ENCODE measurements around the gene YBX1.
"Not testable (repeated sequence)": the region's sequence is repeated elsewhere in the genome, so short reads cannot be mapped to it uniquely, and the experiment has no call there.

The YBX1 gene

DNA sequence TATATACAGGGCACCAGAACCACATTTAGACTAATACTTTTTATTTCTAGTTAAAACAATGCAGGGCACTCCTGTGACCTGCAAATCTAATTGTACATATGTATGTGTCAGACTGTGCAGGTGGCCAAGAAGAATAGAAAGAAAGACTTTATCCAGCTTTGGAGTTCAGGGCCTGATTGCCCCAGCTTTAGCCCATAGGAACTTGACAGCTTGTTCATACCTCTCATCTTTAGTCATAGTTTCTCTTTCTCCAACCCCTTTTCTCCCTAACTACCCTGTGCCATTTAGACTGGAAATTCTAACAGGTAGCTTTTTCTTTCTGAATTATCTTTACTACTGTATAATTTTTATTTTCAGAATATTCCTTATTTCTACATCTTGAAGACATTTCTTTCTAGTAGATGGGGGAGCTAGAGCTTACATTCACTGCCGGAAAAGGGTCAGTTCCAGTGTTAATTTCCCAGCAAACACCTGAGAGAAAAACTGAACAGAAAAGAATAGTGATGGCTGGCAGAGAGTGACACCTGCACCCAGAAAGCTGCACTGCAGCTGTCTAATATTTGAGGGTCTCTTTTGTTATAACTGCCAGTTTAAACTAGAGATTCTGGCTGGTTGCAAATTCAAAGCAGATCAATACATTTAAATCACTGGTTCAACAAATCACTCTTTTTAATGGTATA is 8.4 kb downstream of the YBX1 start:
- DNase-seq: no peak

DNA sequence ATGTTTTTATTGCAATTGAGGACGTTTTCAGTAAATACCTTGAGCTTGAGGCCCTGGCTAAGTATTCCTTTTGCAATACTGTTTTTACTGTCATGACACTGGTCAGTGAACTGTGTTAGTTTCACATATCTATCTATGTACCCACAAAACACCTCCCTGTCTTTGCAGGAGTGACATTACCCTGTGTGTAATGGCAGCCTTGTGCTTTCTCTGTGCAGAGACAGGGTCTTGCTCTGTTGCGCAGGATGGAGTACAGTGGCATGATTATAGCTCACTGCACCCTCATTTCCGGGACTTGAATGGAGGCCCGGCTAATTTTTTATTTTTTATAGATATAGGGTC is 8.9 kb downstream of the YBX1 start:
- DNase-seq: no peak

DNA sequence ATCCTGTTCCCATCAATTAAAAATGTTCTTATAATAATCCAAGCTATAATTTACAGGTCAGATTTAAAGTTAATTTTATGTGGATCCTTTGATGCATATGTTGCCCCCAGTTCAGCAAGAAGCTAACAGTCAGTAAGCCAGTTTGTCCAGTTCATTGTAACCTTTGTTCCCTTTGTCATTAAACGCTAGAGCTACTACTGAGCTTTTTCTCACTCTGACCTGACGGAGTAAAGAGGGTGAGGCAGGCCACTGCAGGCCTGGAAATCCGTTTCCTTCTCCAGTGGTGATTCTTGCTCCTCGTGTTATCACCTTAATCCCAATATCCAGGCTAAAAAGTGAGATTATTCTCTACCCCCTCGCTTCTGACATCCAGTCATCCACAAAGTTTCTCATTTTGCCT is 10.2 kb downstream of the YBX1 start:
- DNase-seq: no peak

DNA sequence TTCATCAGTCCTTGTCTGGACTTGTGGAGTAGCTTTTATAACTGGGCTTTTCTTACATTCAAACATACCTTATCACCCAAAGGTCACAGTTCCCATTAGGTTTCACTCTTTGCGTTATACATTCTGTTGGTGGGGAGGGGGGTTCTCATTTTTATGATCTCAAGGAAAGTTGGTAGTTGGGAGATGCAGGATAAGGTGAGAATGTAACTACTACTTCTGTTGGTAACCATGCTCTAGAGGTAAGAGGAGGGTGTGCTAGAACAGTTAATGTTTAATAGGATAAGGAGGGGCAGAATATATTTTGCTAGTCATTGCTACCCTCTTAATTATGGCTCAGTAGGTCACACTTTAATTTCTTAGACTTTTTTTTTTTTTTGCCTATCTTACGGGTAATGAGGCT is 10.7 kb downstream of the YBX1 start:
- no peak for DNase-seq

DNA sequence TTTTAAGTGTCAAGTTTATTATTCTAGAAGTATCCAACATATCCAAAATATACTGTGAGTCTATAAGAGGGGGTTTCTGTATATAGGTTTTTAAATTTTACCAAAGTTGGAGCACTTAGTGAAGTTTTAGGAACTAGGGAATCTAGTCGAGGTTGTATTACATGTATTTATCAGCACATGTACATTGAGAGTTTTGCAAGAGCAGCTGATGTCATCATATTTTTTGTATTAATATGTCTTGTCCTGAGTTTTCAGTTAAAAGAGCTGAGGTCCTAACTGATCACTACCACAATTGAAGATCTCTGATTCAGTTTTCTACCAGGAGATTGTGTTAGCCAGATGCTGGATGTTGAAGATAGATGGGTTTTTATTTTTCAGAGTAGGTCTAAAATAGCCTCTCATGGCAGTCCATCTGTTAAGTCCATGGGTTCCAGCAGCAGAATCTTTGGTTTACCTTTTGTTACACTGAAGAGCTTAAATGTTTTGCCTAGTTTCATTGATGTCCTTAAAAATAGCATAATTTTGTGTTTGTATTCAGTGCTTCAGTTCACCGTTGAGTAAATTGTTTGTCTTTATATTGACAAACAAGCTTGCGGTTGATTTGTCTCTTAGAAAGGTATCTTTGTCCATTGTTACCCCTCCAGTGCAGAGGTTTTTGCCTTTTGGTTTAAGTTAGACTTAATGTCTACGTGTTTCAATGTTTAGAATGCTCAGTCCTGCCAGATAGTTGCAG is 16.0 kb downstream of the YBX1 start:
- DNase-seq: no peak

DNA sequence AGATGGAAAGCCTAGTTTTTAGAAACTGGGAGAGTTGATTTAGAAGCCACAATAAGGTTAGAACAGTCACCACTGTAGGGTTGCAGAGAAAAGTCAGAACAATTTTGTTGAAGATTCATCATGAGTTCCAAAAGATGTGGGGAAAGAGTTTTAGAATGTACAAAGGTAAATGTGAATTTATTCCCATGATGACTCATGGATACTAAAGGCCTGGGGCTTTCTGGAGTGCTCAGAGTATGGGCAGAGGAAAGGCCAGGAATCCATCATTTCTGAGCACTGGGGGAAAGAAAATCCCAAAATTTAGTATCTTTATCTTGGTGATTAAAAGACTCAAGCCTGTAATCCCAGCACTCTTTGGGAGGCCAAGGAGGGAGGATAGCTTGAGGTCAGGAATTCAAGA is 17.8 kb downstream of the YBX1 start:
- DNase-seq: no peak

DNA sequence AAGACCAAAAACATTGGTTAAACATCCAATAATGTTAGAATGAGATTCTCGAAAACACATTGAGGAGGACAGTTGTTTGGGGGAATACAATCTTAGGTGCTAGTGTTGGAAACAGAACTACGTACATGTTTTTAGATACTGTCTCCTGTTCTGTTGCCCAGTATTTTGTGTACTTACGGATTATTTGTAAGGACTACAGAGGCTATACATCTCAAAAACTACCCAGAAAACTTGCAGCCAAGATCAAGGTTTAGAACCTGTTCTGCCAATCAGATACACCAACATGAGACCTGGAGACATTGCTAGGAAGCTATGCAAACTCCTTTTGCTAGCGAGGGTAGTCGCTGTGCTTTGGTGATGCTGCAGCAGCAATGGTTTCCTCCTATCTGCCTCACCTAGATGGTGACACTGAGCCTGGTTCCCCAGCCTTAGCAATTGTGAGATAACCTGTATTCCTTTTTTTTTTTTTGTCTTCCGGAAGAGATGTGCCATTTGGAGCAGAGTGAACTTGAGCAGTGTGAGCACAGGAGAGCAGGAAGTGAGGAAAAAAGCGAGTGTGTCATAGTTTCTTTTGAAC is 21.8 kb downstream of the YBX1 start:
- no peak for DNase-seq

DNA sequence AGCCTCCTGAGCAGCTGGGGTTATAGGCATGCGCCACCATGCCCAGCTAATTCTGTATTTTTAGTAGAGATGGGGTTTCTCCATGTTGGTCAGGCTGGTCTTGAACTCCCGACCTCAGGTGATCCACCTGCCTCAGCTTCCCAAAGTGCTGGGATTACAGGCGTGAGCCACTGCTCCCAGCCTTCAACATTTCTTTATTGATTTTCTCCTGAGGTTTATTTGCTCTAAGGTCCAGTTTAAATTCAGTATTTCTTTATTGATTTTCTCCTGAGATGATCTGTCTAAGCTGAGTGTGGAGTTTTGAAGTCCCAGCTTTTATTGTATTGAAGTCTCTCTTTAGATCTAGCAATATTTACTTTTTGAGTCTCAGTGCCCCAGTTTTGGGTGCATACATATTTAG is 30.6 kb downstream of the YBX1 start:
- not testable (repeated sequence) for DNase-seq

DNA sequence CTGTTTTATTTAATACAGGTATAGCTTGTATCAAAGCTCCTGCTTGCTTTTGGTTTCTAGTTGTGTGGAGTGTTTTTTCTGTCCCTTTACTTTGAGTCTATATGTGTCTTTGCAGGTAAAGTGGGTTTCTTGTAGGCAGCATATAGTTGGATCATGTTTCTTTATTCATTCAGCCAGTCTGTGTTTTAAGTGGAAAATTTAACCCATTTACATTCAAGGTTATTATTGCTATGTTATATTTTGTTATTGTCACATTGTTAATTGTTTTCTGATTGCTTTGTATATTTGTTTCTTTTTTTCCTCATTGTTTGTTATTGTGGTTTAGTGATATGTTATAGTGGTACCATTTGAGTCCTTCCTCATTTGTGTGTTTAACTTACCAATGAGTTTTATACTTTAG is 31.1 kb downstream of the YBX1 start:
- DNase-seq: no peak

DNA sequence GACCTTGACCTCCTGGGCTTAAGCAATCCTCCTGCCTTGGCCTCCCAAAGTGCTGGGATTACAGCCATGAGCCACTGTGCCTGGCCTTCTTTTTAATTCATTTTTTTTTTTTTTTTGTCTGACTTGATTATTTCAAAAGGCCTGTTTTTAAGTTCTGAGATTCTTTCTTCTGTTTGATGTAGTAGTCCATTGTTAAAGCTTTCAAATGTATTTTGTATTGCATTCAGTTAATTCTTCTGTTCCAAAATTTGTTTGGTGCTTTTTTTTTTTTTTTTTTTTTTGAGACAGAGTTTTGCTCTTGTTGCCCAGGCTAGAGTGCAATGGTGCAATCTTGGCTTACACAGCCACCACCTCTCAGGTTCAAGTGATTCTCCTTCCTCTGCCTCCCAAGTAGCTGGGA is 32.2 kb downstream of the YBX1 start:
- not testable (repeated sequence) for DNase-seq

DNA sequence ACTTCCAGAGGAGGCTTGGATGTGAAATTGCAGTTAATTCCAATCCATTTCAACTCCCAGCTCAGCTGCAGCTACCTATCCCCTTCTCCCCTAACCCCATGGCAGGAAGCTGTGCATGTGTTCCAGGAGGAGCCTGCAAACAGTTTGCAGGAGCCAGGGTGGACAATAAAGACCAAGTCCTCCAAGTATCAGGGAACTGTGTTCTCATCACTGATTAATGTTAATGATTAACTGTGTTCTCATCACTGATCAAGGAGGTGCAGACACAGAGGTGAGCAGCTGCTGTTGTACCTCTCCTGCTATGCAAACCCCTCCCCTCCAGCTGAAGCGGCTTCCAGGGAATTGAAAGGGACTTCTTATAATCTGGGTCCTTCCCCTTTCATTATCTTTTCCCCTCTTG is 38.6 kb downstream of the YBX1 start:
- DNase-seq: no peak

DNA sequence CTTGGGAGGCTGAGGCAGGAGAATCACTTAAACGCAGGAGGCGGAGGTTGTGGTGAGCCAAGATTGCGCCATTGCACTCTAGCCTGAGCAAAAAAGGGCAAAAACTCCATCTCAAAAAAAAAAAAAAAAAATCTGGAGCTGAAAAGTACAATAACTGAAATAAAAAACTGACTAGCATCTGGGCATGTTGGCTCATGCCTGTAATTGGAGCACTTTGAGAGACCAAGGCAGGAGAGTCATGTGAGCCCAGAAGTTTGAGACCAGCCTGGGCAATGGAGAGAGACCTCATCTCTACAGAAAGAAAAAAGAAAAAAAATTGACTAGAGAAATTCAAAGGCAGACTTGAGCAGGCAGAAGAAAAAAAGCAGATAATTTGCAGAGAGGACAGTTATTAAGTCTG is 39.7 kb downstream of the YBX1 start:
- DNase-seq: no peak

DNA sequence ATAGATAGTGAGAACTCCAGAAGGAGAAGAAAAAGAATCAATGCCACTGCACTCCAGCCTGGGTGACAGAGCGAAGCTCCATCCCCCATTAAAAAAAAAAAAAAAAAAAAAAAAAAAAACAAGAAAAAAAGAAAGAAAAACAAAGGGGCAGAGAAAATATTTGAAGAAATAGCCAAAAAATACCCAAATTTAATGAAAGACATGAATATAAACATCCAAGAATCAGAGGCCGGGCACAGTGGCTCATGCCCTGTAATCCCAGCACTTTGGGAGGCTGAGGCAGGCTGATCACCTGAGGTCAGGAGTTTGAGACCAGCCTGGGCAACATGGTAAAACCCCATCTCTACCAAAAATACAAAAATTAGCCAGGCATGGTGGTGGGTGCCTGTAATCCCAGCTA is 40.2 kb downstream of the YBX1 start:
- DNase-seq: not testable (repeated sequence)

DNA sequence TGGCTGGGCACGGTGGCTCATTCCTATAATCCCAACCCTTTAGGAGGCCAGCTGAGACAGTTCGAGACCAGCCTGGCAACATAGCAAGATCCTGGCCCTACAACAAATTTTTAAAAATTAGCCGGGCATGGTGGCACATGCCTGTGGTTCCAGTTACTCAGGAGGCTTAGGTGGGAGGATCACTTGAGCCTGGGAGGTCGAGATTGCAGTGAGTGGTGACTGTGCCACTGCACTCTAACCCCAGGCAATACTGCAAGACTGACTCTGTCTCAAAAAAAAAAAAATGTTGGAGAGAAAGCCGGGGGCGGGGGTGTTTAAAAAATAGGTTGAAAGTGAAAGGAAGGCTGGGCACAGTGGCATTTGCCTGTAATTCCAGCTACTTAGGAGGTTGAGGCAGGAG is 41.3 kb downstream of the YBX1 start:
- DNase-seq: no peak

DNA sequence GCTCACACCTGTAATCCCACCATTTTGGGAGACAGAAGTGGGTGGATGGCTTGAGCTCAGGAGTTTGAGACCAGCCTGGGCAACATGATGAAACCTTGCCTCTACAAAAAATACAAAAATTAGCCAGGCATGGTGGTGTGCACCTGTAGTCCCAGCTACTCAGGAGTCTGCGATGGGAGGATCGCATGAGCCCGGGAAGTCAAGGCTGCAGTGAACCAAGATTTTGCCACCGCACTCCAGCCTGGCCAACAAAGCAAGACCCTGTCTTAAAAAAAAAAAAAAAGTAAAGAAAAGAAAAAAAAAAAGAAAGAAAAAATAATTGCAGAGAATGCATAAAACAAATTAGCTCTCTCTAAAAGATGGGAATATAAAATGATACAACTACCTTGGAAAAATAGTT is 43.6 kb downstream of the YBX1 start:
- DNase-seq: not testable (repeated sequence)

DNA sequence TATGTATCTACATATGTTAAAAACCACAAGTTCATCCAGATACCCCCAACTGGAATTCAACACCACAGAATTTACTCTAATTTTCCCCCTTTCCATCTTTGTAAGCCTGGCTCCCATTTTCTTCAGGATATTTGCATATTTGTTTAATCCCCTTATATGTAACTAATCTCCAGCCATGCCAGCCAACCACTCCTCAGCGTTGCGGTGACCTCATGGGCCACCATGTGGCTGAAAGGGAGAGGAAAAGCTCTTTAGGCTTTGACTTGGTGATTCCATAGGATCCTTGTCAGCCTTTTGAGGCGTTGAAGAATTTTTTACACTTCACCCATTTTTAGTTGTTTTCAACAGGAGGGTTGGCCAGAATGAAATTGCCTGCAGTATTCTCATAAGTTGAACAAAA is 47.8 kb downstream of the YBX1 start:
- DNase-seq: no peak

DNA sequence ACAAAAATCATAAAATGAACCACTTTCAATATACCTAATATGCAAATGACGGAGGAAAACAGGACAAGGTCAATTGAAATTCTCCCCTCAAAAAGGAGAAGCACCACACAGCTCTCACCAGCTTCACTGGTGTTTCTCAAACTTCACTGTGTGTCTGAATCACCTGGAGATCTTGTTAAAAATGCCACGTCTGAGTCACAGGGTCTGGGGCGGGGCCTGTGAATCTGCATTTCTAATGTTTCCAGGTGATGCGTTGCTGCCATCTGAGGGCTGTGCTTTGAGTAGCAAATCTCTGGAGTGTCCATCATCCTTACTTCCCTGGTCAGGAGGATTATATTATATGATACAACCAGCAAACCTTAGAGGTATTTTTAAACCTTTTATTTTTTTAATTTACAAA is 48.8 kb downstream of the YBX1 start:
- DNase-seq: no peak

DNA sequence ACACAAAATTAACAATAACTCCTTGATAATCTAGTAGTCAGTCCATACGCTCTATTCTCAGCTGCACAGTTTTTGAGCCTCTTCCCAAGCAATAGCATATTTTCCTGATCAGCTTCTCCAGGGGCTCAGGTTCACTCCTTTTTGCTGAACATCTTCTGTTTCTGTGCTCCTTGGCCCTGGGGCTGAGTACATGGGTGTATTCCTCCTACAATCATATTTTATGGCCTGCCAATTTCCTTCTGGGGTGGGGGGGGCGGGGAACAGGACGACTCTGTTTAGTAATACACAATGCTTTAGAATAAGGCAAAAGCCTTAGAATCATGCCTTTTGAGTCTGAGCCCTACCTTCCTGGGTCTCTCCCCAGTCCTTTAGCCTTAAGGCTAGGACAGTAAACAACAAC is 49.4 kb downstream of the YBX1 start:
- DNase-seq: no peak

DNA sequence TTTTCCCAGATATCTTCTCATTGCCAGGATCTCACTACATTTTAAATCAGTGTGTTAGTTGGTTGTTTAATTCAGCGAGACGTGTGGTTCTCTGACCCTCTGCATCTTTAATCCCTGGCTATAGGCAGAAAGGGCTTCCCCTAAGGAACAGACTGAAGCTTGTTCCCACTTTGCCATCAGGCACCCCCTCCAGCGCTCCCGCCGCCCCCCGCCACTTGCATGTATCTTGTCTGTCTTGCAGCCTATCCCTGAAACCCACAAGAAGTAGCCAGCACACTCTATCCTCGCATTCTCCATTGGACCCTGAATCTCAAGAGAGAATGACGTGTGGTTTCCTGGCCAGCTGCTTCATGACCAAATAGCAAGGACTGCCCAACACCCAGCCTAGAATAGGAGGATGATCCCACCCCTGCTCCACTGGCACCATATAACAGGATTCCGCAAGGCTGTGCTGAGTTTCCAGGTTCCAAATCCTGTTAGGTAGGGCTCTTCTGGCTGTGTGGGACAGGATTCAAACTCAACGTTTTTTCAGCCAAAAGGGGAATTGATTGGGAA is 50.0 kb downstream of the YBX1 start:
- no peak for DNase-seq

DNA sequence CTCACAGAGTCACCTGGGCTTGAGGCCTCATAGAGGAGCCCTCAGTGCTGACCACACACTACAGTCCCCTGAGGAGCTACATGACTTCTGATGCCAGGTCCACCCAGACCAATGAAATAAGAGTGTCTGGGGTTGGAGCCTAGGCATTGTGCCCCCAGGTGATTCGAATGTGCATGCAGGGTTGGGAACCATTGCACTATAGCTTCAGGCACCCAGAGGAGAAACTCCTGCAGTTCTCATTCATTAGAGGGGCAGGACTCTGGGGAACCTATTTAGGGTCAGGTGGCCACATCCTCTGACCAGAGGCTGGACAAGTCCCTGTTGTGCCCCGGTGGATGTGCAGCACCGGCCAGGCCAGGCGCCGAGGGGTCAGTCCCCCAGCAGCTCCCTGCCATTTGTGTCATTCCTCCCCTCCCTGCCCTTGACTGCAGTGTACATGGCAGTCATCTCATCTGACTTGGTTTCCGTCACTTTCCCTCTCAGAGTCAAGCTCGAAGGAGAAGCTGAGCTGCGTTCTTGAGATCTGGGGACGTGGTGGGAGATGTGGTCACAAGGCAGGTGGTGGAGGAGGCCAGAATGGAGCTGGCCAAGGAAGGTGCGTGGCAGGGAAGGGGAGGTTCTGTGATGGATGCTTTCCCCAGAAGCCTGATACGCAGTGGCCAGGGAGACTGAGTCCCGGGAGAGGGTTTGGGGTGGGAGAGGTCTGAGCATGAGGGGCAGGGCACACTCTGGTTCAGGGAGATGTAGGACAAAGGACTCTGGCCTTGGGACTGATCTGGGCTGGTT is 51.4 kb downstream of the YBX1 start:
- DNase-seq: no peak

DNA sequence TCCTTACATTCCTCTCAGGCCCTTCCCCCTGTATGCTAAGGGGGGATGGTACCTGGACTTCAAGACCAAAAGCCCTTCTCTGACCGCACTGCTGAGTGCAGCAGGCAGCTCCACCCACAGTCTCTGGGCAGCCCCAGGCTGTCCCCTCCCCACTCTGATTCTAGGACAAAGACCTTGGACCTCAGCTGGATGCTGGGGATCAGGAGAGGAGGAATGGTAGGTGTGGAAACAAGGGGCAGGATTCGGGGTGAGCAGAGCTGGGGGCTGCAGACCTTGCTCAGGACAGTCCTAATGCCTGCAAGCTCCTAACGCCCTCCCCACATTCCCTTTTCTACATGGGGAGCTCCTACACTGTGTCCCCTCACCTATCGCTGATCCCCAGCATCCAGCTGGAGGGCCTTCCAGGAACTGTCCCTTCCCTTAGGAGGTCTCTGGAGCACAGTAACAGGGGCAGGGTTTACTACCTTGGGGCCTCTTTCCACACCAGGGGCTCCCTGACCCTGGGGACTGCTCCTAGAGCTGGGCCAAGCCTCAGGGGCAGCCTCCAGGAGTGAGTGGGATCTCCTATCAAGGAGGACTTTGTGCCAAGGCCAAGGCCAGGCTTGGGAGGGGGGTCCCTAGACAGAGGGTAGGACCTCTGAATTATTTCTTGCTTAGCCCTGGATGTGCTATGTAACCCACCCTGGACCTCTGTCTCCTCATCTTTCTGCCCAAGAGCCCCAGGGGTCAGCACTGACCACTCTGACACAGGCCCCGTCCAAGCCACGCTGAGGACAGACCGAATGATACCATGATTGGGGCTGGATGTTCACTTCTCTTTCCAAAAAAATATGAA is 52.2 kb downstream of the YBX1 start:
- DNase-seq: no peak

DNA sequence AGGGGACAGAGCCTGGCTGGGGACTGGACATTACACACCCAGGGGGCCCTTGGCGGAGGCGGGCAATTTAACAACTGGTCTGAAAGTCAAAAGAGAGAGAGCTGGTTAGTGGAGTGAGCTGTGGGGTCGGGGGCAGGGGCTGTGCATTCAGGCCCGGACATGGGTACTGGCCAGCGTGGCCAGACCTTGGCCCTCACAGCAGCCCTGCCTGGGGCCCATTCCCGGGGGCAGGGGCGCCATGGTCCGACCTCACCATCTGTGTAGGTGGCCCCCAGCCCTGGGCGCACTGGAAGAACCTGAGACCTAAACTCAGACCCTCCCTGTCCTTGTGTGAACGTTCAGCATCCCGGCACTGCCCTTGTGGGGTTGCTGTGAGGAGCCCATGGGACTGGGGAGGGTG is 52.8 kb downstream of the YBX1 start:
- no peak for DNase-seq

All from activated effector memory CD4-positive, alpha-beta T cell treated with Interleukin-2 at 50 U/mL for 16 hours (primary cell).